ENCODE results near the gene FIBCD1.

Gene FIBCD1

DNA sequence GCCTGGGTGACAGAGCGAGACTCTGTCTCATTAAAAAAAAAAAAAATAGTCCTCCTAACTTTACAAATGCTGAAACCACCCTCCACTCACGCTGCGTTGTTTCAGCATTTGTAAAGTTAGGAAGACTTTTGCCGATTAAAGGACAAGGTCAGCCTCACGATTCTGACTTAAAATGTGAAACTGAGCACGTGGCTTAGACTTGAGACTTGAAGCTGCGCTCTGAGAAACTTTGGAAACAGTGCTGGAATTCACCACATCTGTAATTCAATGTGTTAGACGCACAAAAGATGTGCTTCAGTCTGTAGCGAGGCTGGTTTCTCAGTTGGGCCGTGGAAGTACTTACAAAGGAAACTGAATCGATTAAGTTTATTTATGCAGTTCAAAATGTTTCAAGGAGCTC lies 44.9 kb upstream of the FIBCD1 start:
- peaks cover 96% of the 10 kb centered on the region for H3K27me3 ChIP-seq (ENCODE audit: insufficient read depth, low read depth)
- H3K9ac ChIP-seq, result no peak overlapping the region
- no peaks in the 10 kb centered on the region for H3K4me1 ChIP-seq (ENCODE audit: low read depth, poor library complexity, severe bottlenecking)
- H3K4me2 ChIP-seq, result no peak overlapping the region
- no peak overlapping the region for H3K4me3 ChIP-seq (IDR thresholded peaks at IDR 0.05; ENCODE audit: insufficient read depth, low read depth, low read length)
- H3K79me2 ChIP-seq (ENCODE audit: insufficient read depth, low read depth), result no peaks in the 10 kb centered on the region
- no peak overlapping the region for H2AFZ ChIP-seq (ENCODE audit: low read depth)
- no peak overlapping the region for H3K27ac ChIP-seq
- H3K36me3 ChIP-seq (ENCODE audit: insufficient read depth), result no peaks in the 10 kb centered on the region
- no peaks in the 10 kb centered on the region for H4K20me1 ChIP-seq (ENCODE audit: insufficient read depth)
- no peak for TF ChIP-seq CTCF (conservative IDR thresholded peaks at IDR 0.05; ENCODE audit: low read depth, low read length)

GRCh38 chr9:130983359-130983670 lies 44.3 kb upstream of the FIBCD1 start:
- Histone ChIP-seq H3K27me3 (ENCODE audit: insufficient read depth, low read depth) (peaks cover 93% of the 10 kb centered on the region), H3K9ac (no peak overlapping the region), H3K4me2 (no peak overlapping the region), H2AFZ (ENCODE audit: low read depth) (no peak overlapping the region), H3K27ac (no peak overlapping the region), H3K36me3 (ENCODE audit: insufficient read depth) (no peaks in the 10 kb centered on the region), H3K79me2 (ENCODE audit: insufficient read depth, low read depth) (no peaks in the 10 kb centered on the region), H3K4me3 (IDR thresholded peaks at IDR 0.05; ENCODE audit: insufficient read depth, low read depth, low read length) (no peak overlapping the region), H3K4me1 (ENCODE audit: low read depth, poor library complexity, severe bottlenecking) (no peaks in the 10 kb centered on the region), H4K20me1 (ENCODE audit: insufficient read depth) (no peaks in the 10 kb centered on the region)
- no peak for TF ChIP-seq CTCF (conservative IDR thresholded peaks at IDR 0.05; ENCODE audit: low read depth, low read length)

- Histone ChIP-seq H3K27me3 (ENCODE audit: insufficient read depth, low read depth) (peaks cover 93% of the 10 kb centered on the region), H3K4me3 (IDR thresholded peaks at IDR 0.05; ENCODE audit: insufficient read depth, low read depth, low read length) (no peak overlapping the region), H3K9ac (no peak overlapping the region), H3K79me2 (ENCODE audit: insufficient read depth, low read depth) (no peaks in the 10 kb centered on the region), H3K36me3 (ENCODE audit: insufficient read depth) (no peaks in the 10 kb centered on the region), H3K4me1 (ENCODE audit: low read depth, poor library complexity, severe bottlenecking) (no peaks in the 10 kb centered on the region), H3K27ac (no peak overlapping the region), H3K4me2 (no peak overlapping the region), H4K20me1 (ENCODE audit: insufficient read depth) (no peaks in the 10 kb centered on the region), H2AFZ (ENCODE audit: low read depth) (no peak overlapping the region)
- TF ChIP-seq CTCF (conservative IDR thresholded peaks at IDR 0.05; ENCODE audit: low read depth, low read length), result no peak
Observed at GRCh38 chr9:130982636-130983358, 43.8 kb upstream of the FIBCD1 start.

GRCh38 chr9:130981756-130982137 lies 42.7 kb upstream of the FIBCD1 start:
- Histone ChIP-seq H4K20me1 (ENCODE audit: insufficient read depth) (no peaks in the 10 kb centered on the region), H3K36me3 (ENCODE audit: insufficient read depth) (no peaks in the 10 kb centered on the region)
- no peak for TF ChIP-seq CTCF (conservative IDR thresholded peaks at IDR 0.05; ENCODE audit: low read depth, low read length)

More at GRCh38 chr9:130981756-130982137, 42.7 kb upstream of the FIBCD1 start:
- Histone ChIP-seq H3K4me1 (ENCODE audit: low read depth, poor library complexity, severe bottlenecking) (no peaks in the 10 kb centered on the region), H2AFZ (ENCODE audit: low read depth) (no peak overlapping the region), H3K27ac (no peak overlapping the region), H3K27me3 (ENCODE audit: insufficient read depth, low read depth) (peaks cover 93% of the 10 kb centered on the region), H3K4me2 (no peak overlapping the region), H3K79me2 (ENCODE audit: insufficient read depth, low read depth) (no peaks in the 10 kb centered on the region), H3K4me3 (IDR thresholded peaks at IDR 0.05; ENCODE audit: insufficient read depth, low read depth, low read length) (no peak overlapping the region), H3K9ac (no peak overlapping the region)
